GM15510 (cell line): ENCODE data around the gene CEP72.

Experiments used
- POLR2A ChIP-seq: IDR thresholded peaks from 3 replicates; pipeline ENCODE4 v1.6.1; 2011; ENCODE audit warnings: borderline replicate concordance; ENCODE audit not compliant: insufficient read length; ENCODE audit errors: extremely low read depth

CEP72 gene

GRCh38 chr5:651296-652022 is 39.3 kb downstream of the CEP72 start:
- TF ChIP-seq POLR2A, result no peak

- TF ChIP-seq POLR2A, result no peak
Measured at GRCh38 chr5:652023-652515, 39.9 kb downstream of the CEP72 start.

GRCh38 chr5:652773-653350 is 40.7 kb downstream of the CEP72 start:
- no peak for TF ChIP-seq POLR2A

GRCh38 chr5:654071-654778 is 42.1 kb downstream of the CEP72 start:
- TF ChIP-seq POLR2A, result no peak

GRCh38 chr5:655406-655805 is 43.3 kb downstream of the CEP72 start:
- TF ChIP-seq POLR2A, result no peak

GRCh38 chr5:657570-657969 is 45.4 kb downstream of the CEP72 start:
- no peak for TF ChIP-seq POLR2A

GRCh38 chr5:658103-658502 is 46.0 kb downstream of the CEP72 start:
- no peak for TF ChIP-seq POLR2A

- no peak for TF ChIP-seq POLR2A
Measured at GRCh38 chr5:659496-660263, 47.5 kb downstream of the CEP72 start.

- TF ChIP-seq POLR2A, result no peak
Measured at GRCh38 chr5:660491-661030, 48.4 kb downstream of the CEP72 start.

GRCh38 chr5:661891-662750 is 50.0 kb downstream of the CEP72 start:
- no peak for TF ChIP-seq POLR2A

GRCh38 chr5:662751-663435 is 50.8 kb downstream of the CEP72 start:
- no peak for TF ChIP-seq POLR2A

- no peak for TF ChIP-seq POLR2A
Measured at GRCh38 chr5:663436-664342, 51.5 kb downstream of the CEP72 start.
